T-helper 2 cell treated with Interferon-gamma antibody and Interleukin-4, amounts not matched to agents 5 μg/mL and 100 μg/mL, for 36 hours (primary cell): Measurements from ENCODE around the gene AIF1L.
A peak's percentile ranks its signal among the peaks of the same experiment; 100 is the strongest.

ENCODE experiments used
- DNase-seq: peaks from one replicate; pipeline ENCODE4 v3.0.0; 2021; ENCODE audit warnings: low spot score
- H3K27ac Mint-ChIP-seq: one replicate; pipeline ENCODE4 v1.8.0; 2021; ENCODE audit warnings: mild to moderate bottlenecking, mixed read lengths
- H3K27me3 Mint-ChIP-seq: one replicate; pipeline ENCODE4 v1.8.0; 2021; ENCODE audit warnings: low read depth, mixed read lengths
- H3K36me3 Mint-ChIP-seq: one replicate; pipeline ENCODE4 v1.8.0; 2021; ENCODE audit warnings: low read depth, mixed read lengths
- H3K4me1 Mint-ChIP-seq: one replicate; pipeline ENCODE4 v1.8.0; 2021; ENCODE audit warnings: low read depth, mixed read lengths
- H3K4me3 Mint-ChIP-seq: one replicate; pipeline ENCODE4 v1.8.0; 2022; ENCODE audit warnings: mild to moderate bottlenecking, moderate library complexity, mixed read lengths
- H3K9me3 Mint-ChIP-seq: one replicate; pipeline ENCODE4 v1.8.0; 2021; ENCODE audit warnings: mixed read lengths

Gene AIF1L

DNA sequence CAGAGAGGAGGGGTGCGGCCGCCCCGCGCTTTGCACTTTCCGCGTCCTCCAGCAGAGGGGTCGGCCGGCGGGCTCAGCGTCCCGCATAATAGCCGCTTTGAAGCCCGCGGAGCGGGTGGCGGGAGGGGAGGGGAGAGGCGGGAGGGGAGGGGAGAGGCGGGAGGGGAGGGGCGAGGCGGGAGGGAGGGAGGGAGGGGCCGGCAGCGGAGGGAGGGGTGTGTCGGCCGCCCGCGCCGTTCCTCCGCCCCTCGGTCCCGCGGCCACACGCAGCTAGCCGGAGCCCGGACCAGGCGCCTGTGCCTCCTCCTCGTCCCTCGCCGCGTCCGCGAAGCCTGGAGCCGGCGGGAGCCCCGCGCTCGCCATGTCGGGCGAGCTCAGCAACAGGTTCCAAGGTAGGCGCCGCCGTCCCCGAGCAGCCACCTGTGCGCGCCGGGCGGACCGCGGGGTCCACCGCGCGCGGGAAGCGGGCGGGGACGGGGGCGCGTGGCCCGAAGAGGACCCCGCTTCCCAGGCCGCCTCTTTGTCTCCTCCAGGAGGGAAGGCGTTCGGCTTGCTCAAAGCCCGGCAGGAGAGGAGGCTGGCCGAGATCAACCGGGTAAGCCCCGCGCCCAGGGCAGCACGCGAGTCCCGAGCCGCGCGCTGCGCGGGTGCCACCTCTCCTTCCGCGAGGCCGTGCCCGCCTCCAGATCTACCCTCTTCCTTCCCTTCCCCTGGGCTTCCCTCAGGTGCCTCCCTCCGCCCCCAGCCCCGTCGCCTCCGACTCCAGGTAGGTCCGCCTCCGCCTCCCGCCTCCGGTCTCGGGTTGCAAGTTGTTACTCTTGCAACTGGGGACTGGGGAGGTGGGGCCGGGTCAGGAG lies at the start of gene AIF1L:
Gene AIF1L (plus strand): TSS at position 263 of the 857 bp plus-strand sequence. CDS start 99 bp downstream, at position 362.
- Mint-ChIP-seq H3K27me3 (peaks cover 34% of the 10 kb centered on the region), H3K9me3 (no peaks in the 10 kb centered on the region)

DNA sequence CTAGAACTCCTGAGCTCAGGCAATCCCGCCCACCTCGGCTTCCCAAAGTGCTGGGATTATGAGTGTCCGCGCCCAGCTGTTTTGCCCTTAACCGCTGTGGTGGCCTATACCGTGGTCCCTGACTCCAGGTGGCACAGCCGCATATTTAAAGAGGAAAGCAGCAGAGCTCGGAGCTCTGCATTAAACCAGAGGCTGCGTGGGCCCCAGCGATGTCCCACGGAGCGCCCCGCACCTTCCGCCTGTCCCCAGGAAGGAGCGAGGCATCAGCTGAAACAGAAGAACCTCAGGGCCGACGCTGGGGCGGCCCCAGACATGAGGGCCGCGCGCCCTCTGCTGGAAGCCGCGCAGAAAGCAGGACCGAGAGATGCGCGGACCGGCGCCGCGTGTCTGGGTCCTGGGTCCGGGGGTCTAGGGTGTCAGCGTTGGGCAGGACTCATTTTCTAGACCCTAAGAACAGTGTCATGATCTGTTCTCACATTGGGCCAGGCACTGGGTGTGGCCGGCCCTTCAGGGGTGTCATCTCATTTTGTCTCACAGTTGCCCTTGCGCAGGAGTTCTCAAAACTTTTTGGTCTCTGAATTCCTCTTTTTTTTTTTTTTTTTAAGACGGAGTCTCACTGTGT lies 49.6 kb upstream of the AIF1L start:
- Mint-ChIP-seq H3K27me3 (peaks cover 2% of the 10 kb centered on the region), H3K4me3 (no peak overlapping the region)

More for the DNA sequence above, at the start of gene AIF1L:
- Mint-ChIP-seq H3K4me3 (peak within 1 kb of the TSS; percentile 53), H3K4me1 (no peaks in the 10 kb centered on the region), H3K27ac (no peak within 1 kb of the TSS), H3K36me3 (no peaks in the 10 kb centered on the region)
- no peak for DNase-seq

DNA sequence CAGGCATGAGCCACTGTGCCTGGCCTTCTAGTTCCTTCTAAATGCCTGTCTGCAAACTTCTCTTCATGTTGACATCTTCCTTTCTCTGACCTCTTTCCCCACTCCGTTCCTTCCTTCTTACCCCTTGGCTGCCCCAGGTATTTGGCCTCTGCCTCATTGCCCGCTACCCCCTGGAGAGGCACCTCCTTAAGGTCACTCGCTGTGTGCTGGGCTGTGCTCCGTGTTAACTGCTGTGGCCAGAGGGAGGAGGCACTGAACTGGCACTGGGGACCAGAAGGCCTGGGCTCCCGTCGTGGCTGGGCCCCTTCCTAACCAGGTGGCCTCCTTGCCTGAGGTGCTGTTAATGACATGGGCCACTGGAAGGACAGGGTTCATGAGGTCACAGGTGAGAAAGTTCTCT lies 48.0 kb upstream of the AIF1L start:
- H3K27ac Mint-ChIP-seq: no peak overlapping the region
- H3K27me3 Mint-ChIP-seq: peaks cover 2% of the 10 kb centered on the region
- no peak for DNase-seq
- H3K4me1 Mint-ChIP-seq: no peaks in the 10 kb centered on the region
- no peaks in the 10 kb centered on the region for H3K36me3 Mint-ChIP-seq
- H3K9me3 Mint-ChIP-seq: no peaks in the 10 kb centered on the region
- no peak overlapping the region for H3K4me3 Mint-ChIP-seq

More for the DNA sequence above, 49.6 kb upstream of the AIF1L start:
- no peaks in the 10 kb centered on the region for H3K9me3 Mint-ChIP-seq
- peak; percentile 66 for DNase-seq
- no peaks in the 10 kb centered on the region for H3K36me3 Mint-ChIP-seq
- H3K27ac Mint-ChIP-seq: no peak overlapping the region
- no peaks in the 10 kb centered on the region for H3K4me1 Mint-ChIP-seq

DNA sequence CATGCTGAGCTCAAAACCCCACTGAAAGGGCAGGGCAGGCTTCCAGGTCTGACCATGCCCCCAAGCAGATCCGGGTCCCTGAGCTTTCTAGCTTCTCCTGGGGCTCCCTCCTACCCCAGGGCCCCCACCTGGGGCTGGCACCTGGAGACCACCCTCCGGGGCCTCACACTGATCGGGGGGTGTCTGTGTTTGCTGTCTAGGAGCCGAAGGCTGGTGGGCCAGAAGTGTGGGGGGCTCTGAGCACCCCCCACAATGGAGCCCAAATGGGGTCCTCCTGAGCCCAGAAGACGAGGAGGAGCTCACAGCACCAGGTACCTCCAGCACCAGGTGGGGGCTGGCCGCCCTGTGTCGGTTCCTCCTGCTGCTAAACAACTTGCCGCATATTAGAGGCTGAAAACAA lies 47.5 kb upstream of the AIF1L start:
- H3K36me3 Mint-ChIP-seq: no peaks in the 10 kb centered on the region
- no peak for DNase-seq
- no peaks in the 10 kb centered on the region for H3K9me3 Mint-ChIP-seq
- no peak overlapping the region for H3K4me3 Mint-ChIP-seq
- no peak overlapping the region for H3K27ac Mint-ChIP-seq
- H3K27me3 Mint-ChIP-seq: peaks cover 2% of the 10 kb centered on the region
- no peaks in the 10 kb centered on the region for H3K4me1 Mint-ChIP-seq

DNA sequence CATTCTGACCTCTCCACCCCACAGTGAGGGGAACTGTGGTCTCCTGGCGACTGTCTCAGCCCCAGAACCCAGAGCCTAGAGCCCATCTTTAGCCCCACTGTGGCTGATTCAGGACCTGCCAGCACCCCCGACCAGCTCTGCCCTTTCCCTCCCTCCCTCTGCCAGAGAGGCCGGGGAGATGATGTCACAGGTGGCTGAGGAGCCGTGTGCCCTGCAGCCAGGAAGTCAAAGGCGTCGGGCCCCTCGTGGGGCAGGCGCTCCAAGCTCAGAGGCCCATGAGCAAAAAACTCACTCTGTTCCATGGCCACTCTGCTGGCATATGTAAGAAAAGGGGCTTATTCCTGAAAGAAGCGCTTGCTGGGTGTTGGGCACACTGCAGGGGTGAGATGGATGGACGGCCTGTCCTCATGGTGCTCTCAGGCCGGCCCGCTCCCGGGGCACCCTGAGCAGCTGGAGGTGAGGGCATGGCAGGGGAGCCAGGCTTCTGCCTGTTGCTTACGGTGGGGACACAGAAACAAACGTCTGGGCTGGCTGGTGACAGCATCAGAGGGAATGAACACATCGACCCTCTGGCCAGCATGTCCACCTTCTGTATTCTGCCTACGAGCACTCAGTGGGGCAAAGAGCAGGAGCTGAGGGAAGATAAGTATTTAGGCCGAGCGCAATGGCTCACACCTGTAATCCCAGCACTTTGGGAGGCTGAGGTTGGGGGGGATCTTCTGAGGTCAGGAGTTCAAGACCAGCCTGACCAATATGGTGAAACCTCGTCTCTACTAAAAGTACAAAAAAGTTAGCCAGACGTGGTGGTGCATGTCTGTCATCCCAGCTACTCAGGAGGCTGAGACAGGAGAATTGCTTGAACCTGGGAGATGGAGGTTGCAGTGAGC lies 46.3 kb upstream of the AIF1L start:
- H3K9me3 Mint-ChIP-seq: no peaks in the 10 kb centered on the region
- no peak overlapping the region for H3K27ac Mint-ChIP-seq
- DNase-seq: no peak
- peaks cover 2% of the 10 kb centered on the region for H3K27me3 Mint-ChIP-seq
- no peak overlapping the region for H3K4me3 Mint-ChIP-seq
- no peaks in the 10 kb centered on the region for H3K36me3 Mint-ChIP-seq
- no peaks in the 10 kb centered on the region for H3K4me1 Mint-ChIP-seq

DNA sequence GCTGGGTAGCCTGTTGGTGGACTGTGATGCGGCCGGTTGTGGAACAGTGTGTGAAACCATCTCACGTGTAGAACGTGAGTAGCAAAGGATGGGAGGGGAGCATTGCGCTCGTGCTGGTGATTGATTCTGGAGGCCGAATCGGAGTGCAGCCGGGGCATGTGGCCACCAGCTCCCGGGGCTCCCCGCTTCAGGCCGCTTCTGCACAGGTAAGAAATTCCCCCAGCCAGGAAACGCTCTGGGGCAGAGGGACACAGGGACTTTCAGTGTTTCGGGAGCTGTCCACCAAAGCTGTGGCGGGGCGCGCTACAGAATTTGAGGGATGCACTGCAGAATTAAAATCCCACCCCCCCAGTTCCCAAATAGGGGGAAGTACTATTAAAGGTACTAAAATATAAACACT lies 45.5 kb upstream of the AIF1L start:
- Mint-ChIP-seq H3K4me1 (no peaks in the 10 kb centered on the region), H3K4me3 (no peak overlapping the region), H3K27ac (no peak overlapping the region), H3K9me3 (no peaks in the 10 kb centered on the region), H3K36me3 (no peaks in the 10 kb centered on the region), H3K27me3 (peaks cover 2% of the 10 kb centered on the region)
- DNase-seq: no peak

DNA sequence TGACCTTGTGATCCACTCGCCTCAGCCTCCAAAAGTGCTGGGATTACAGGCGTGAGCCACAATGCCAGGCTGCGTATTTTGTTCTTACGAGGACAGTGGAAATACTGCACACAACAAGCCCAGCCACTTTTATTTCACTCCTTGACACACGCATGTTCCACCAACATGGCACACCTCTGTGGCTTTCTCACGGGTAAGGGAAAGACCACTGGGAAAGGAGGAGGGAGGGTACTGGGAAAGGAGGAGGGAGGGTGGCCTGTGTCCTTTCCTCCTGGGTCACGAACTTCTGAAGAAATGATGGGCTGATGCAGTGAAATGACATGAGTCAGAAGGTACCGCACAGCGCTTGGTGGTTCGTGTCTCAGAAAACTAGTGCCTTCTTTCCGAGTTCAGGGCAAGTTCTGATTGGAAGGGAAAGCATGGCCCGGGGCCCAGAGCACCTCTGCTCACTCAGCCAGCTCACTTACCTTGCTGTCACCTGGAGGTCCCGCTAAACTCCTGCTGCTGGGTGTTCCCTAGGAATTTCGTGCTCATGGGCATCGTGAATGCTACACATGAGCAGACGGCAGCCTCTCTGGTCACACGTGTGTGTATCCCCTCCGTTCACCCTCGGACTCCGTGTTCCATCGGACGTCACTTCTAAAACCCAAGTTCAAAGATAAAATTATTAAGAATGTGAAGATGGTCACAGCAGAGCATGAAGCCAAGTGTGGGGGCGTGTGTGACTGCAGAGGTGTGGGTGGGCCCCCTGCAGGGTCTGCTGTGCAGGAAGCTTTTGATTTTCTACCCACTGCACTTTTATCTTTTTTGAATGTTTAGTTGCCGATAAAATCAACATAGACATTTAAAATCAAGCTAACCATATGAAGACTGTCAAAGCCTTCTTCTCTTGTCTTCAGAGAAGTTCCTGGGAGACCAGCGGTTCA lies 44.5 kb upstream of the AIF1L start:
- DNase-seq: no peak
- Mint-ChIP-seq H3K4me1 (no peaks in the 10 kb centered on the region), H3K27ac (no peak overlapping the region), H3K4me3 (no peak overlapping the region), H3K27me3 (peaks cover 2% of the 10 kb centered on the region), H3K36me3 (no peaks in the 10 kb centered on the region), H3K9me3 (no peaks in the 10 kb centered on the region)

DNA sequence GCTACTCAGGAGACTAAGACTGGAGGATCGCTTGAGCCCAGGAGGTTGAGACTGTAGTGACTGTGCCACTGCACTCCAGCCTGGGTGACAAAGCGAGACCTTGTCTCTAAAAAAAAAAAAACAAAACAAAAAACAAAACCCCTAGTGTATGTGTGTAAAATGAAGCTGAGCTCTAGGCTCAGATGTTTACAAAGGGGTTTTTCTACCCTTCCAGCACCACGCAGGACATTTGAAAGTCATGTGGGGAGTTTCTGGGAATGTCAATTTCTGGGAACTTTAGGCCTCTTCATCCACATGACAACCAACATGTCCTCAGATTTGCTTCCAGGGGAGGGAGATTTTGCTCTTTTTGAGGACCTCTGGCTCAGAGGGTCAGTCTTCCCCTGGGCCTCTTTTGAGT lies 42.4 kb upstream of the AIF1L start:
- Mint-ChIP-seq H3K27ac (no peak overlapping the region), H3K4me1 (no peaks in the 10 kb centered on the region), H3K27me3 (no peaks in the 10 kb centered on the region), H3K36me3 (no peaks in the 10 kb centered on the region), H3K4me3 (no peak overlapping the region), H3K9me3 (no peaks in the 10 kb centered on the region)
- no peak for DNase-seq

DNA sequence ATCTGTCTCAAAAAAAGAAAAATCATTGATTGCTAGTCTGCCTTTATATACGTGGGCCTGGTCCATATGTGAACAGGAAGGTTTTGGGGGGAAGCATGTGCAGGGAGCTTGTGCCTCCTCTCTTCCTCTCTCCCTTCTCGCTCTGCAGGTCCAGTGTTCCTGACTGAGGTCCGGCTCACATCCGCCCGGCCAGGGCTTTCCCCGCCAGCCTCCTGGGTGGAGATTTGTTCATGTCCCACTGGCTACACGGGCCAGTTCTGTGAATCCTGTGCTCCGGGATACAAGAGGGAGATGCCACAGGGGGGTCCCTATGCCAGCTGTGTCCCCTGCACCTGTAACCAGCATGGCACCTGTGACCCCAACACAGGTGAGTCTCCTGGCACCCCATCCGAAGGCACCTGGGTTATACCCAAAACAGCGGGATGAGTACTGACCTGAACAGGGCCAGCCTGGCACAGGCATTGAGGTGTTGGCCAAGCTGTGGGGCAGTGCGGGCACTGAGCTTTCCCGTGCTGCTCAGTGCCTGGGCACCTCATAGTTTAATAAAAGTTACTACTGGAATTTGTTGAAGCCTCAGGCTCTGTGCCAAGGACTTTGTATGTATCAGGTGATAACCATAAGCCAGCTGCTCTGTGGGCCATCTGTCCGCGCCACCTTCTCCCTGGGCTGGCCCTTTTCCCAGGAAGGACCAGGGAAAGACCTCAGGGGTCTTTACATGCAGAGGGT lies 39.4 kb upstream of the AIF1L start:
- H3K4me1 Mint-ChIP-seq: no peaks in the 10 kb centered on the region
- H3K36me3 Mint-ChIP-seq: no peaks in the 10 kb centered on the region
- H3K27ac Mint-ChIP-seq: no peak overlapping the region
- no peak overlapping the region for H3K4me3 Mint-ChIP-seq
- no peak for DNase-seq
- no peaks in the 10 kb centered on the region for H3K9me3 Mint-ChIP-seq
- H3K27me3 Mint-ChIP-seq: no peaks in the 10 kb centered on the region

DNA sequence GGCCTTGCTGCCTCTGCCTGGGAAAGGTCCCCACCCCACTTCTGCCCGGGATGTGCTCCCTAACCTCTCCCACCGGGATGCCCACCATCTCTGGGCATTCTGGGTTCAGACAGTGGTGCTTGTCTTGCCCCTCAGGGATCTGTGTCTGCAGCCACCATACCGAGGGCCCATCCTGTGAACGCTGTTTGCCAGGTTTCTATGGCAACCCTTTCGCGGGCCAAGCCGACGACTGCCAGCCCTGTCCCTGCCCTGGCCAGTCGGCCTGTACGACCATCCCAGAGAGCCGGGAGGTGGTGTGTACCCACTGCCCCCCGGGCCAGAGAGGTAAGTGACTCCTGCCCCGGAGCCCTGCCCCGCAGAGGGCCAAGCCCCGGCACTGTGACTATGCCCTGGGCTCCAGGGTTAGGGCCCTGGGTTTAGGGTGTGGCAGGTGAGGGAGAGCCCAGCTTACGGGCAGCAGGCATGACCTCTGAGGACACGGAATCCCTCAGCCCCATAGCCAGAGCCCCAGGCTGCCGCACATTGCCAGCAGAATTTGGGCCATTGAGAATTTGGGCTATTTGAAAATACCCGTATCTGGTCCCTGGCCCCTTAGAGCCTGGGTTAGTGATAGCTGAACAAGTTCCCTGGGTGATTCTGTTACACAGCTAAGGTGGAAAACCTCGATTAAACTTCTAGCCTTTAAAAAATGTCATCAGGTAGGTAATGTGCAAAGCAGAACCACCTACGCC lies 35.3 kb upstream of the AIF1L start:
- Mint-ChIP-seq H3K4me1 (no peaks in the 10 kb centered on the region), H3K27me3 (no peaks in the 10 kb centered on the region), H3K4me3 (no peak overlapping the region), H3K27ac (no peak overlapping the region), H3K36me3 (no peaks in the 10 kb centered on the region), H3K9me3 (no peaks in the 10 kb centered on the region)
- DNase-seq: no peak

DNA sequence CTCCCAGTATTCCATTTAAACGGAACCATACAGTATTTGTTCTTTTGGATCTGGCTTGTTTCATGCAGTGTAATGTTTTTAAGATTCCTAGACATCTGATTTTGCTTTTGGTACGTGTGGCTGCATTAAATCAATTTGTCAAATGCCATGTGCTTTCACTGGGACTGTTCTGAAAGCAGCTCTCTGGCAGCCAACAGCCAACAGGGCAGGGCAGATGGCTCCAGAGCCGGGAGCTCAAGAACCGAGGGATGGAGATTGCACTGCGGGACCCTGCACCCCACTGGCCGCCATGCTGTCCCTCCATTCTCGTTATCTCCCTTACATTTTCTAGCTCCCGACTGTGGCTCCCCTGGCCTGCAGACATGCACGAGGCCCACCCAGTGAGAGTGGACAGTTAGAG lies 33.4 kb upstream of the AIF1L start:
- Mint-ChIP-seq H3K36me3 (no peaks in the 10 kb centered on the region), H3K9me3 (no peaks in the 10 kb centered on the region), H3K4me3 (no peak overlapping the region)

DNA sequence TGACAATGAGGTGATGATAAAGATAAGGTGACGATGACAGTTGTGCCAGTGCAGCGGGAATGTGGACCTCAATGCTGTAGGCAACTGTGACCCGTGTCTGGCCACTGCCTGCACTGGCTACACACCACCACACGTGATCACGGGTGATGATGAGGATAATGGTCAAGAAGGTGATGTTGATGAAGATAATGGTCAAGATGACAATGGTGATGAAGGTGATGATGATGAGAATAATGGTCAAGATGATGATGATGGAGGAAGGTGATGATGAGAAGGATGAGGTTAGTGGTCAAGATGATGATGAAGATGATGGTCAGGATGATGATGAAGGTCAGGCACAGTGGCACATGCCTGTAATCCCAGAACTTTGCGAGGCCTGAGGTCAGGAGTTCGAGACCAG lies 30.7 kb upstream of the AIF1L start:
- Mint-ChIP-seq H3K4me3 (no peak overlapping the region), H3K27me3 (no peaks in the 10 kb centered on the region), H3K9me3 (no peaks in the 10 kb centered on the region), H3K36me3 (no peaks in the 10 kb centered on the region), H3K27ac (no peak overlapping the region), H3K4me1 (no peaks in the 10 kb centered on the region)
- no peak for DNase-seq

More for the DNA sequence above, 33.4 kb upstream of the AIF1L start:
- Mint-ChIP-seq H3K27me3 (no peaks in the 10 kb centered on the region), H3K4me1 (no peaks in the 10 kb centered on the region), H3K27ac (no peak overlapping the region)
- no peak for DNase-seq
